Activated CD4-positive, alpha-beta T cell treated with anti-CD3 and anti-CD28 coated beads, Interleukin-2, amount 50 U/mL, for 1 hour (primary cell): ENCODE data around the gene CPEB1.

Experiments used
- DNase-seq: peaks from one replicate; pipeline ENCODE4 v3.0.0-alpha.2; 2020

CPEB1 gene

GRCh38 chr15:82647045-82647834, at the start of gene CPEB1:
Gene CPEB1, minus strand, starts transcription at chr15:82647363. Its CDS starts 18,904 bp downstream, at chr15:82628459.
- peak; percentile 29 for DNase-seq

GRCh38 chr15:82692171-82692570, 45.0 kb upstream of the CPEB1 start:
- DNase-seq = no peak

DNA sequence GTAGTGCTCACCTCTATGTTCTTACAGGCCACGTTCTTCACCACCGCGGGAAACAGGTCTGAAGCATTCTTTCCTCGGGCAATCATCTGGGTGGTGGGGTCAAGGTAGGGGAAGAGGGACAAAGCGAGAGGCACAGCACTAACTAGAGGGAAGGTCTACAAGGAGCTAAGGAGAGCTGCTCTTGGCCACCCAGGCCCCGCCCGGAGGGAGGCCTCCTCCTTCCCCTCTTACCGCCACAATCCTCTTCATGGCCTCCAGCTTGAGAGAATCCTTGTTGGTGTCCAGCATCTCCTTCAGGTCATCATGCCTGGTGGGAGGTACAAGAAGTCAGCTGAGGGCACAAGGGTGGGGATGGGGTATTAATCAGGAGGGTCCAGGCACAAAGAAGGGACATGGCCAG, 42.0 kb upstream of the CPEB1 start:
- no peak for DNase-seq

DNA sequence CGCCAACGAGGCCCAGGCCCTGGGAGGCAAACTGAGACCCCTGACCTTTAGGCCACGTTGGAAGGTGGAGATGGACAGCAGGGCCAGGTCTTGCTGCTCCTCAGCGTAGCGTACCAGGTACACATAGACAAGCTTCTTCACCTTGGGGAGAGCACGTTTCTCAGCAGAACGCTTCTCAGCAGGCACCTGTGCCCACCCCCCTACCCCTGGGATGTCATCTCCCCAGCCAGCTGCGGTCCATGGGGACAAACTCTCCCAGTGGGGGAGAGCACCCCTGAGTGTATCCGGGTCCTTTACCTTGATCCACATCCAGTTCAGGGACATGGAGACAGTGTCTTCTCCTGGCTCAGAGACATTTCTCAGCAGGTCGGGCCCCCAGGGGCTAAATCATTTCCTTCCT, 41.5 kb upstream of the CPEB1 start:
- DNase-seq = no peak

DNA sequence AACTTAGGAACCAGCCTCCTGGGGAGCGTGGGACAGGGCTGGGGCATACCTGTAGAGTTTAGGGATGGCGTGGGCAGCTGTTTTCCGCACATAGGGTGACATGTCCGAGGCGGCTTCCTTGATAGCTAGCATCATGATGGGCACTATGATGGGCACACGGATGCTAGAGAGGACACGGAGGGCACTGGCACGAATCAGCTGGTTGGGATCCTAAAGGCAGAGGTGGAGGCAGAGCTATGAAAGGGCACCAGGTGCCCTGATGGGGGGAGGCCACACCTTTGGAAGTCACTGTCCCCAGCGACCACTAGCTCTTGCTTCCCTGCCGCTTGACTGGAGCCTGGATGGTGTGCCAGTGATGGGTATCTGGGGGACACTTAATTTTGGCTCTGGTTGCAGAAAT, 34.2 kb upstream of the CPEB1 start:
- DNase-seq = no peak

- DNase-seq = peak; percentile 83
Observed at GRCh38 chr15:82680200-82681102, 33.3 kb upstream of the CPEB1 start.

DNA sequence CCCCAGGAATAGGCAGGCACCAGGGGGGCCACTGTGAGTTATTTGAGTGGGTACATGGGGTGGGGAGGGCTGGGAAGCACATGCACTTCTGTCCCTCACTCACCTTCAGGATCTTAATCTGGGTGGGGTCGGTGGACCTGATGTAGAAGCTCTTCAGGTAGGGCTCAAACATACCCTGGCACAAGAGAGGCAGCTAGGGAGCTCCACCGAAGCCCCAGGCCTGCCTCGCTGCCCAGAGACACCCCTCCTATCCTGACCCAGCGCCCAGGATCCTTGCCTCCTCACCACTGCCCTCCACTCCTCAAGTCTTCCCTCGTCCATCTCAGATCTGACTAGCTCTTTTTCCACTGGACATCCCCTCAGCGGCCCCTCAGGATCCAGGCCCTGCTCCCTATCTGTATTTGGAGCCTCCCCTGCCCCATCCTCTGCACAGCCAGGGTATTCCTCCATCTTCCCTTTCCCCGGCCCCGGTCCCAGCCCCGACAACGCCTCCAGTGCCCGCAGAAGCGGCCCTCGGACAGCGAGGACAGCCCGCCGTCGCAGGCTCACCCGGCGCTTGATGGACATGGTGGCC, 32.5 kb upstream of the CPEB1 start:
- DNase-seq = no peak

- no peak for DNase-seq
Observed at GRCh38 chr15:82677720-82678323, 30.7 kb upstream of the CPEB1 start.

- DNase-seq = no peak
Observed at GRCh38 chr15:82674873-82675272, 27.7 kb upstream of the CPEB1 start.

- no peak for DNase-seq
Observed at GRCh38 chr15:82670699-82671098, 23.5 kb upstream of the CPEB1 start.

DNA sequence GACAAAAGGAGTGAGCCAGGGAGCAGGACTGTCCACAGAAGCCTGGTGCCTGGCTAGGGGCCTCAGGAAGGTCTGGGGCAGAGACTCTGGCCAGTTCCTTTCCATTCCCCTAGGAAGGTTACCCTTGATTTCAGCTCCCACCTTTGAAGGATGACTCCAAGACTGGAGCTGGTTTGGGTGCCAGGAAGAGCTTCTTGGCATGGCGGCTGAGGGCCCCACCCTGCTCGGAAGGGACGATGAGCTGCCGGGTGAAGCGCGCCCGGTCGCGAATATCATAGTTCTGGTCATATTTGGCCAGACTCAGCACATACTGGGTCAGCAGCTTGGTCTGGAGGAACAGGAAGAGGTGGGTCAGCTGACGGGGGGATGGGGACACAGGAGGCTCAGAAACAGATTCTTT, 19.4 kb upstream of the CPEB1 start:
- no peak for DNase-seq

DNA sequence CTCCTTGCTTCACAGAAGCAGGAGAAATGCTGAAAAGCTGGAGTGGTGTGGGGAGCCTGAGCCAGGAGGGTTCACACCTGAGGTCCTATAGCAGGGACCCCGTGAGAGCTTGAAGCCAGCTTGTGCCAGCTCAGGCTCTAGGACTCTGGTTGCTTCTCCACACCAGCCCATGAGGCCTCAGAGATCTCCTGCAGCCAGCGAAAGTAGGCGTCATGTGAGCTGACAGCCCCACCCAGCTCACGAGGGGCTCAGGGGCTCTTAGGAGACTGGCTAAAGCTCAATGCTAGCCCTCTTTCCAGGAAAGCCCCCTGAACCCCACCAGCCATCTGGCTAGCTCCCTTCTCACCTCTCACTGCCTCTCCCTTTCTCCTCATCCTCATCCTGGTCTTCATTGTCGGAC, 16.9 kb upstream of the CPEB1 start:
- DNase-seq = no peak

GRCh38 chr15:82663186-82663600, 16.0 kb upstream of the CPEB1 start:
- peak; percentile 52 for DNase-seq

DNA sequence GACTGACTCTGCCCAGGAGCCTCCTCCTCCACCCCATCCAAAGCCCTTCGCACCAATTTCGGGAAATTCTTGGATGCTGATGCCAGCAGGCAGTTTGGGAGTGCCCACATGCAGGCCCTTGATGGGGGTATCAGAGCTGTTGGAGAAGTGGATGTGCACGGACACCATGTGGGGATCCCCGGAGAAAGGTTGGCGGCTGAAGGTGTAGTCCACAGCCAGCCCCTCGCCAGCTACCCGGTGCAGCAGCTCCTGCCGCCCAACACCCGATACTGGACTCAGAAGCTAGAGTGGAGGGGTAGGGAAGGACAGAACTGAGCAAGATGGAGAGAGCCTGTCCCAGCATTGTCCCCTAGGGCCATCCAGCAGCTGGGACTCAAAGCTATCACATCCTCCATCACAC, 15.5 kb upstream of the CPEB1 start:
- no peak for DNase-seq

DNA sequence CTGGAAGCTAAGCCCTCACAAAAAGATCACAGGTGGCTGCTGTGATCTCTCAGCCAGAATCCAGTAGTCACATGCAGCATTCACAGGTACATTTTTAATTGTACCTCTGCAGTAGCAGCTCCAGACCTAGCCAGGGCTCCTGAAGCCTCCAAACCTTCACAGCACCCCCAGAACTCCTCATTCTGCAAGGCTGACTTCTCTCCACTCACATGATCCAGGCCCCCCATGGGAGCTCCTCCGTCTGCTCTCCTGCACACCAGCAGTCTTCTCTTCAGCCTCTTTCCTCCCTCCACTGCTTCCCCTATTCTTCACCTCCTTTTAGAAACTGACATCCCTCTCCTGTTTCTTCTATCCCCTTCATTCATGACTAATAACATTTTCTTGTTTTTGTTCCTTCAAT, 13.2 kb upstream of the CPEB1 start:
- DNase-seq = no peak

DNA sequence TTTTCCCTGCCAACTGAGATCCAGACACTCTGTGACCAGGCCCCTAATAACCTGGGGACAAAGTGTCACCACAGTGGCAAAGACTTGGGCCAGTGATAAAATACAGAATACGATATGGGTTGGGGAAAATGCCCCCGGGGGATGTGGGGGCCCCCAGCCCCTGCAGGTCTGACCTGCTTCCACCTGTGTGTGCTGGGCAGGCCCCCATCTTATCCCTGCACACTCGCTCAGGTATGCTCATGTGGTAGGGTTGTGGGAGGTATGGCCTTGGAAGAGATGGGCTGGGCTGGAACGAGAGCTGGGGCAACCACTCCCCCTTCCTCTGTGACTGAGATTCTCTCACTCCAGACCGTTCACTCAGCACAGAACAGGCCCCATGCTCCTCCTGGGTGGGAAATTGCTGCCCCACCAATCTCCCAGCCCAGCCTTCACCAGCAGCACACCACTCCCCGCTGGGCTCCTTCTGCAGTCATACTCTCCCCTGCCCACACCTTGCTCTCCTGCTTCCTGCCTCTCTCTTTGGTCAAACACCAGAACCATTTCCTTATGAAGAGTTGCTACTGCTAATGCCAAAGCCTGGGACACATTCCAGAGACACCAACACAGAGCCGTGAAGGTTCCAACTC, 9.6 kb upstream of the CPEB1 start:
- DNase-seq = no peak

DNA sequence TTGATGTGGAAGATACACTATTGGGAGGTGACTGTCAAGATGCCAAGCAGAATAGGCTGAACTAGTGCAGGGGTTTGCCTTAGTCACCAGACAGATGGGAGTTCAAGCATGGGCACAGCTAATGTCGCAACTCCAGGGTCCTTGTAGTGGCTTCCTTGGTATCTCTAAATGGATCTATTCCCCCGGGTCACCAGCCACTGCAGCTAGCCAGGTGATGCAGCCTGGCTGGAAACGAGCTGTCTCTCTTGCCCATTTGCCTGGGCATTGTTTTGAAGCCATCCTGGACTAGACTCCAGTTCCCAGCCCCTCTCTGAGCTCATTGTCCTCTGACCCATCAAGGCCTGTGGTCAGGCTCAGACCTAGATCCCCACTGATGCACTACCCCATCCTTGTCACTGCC, 8.4 kb upstream of the CPEB1 start:
- DNase-seq = no peak

- no peak for DNase-seq
Observed at GRCh38 chr15:82653483-82654168, 6.5 kb upstream of the CPEB1 start.

DNA sequence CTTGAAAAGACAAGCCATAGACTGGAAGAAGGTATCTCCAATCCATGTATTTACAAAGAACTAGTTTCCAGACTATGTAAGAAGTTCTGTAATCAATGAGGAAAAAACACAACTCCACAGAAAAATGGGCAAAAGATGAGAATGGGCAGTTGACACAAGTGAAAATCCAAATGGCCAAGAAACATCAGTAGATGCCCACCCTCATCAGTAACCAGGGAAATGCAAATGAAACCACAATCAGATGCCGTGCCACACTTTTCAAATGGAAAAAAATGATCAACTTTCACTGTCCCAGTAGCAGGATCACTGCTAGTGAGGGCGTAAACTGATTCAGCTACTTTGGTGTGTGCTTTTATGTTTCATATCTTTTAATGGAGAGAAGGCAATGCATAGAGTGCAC, 4.5 kb upstream of the CPEB1 start:
- no peak for DNase-seq

- no peak for DNase-seq
Observed at GRCh38 chr15:82650046-82650670, 3.0 kb upstream of the CPEB1 start.

- no peak for DNase-seq
Observed at GRCh38 chr15:82649226-82649999, 2.2 kb upstream of the CPEB1 start.
